GM12801 (cell line): Measurements from ENCODE around the gene UBTF.

Experiments
- TF ChIP-seq, protein P1 (sequence below): IDR thresholded peaks from one replicate; pipeline ENCODE4 v1.5.1; 2011; ENCODE audit warnings: control low read depth; ENCODE audit not compliant: insufficient read length; ENCODE audit errors: extremely low read depth

The UBTF gene

DNA sequence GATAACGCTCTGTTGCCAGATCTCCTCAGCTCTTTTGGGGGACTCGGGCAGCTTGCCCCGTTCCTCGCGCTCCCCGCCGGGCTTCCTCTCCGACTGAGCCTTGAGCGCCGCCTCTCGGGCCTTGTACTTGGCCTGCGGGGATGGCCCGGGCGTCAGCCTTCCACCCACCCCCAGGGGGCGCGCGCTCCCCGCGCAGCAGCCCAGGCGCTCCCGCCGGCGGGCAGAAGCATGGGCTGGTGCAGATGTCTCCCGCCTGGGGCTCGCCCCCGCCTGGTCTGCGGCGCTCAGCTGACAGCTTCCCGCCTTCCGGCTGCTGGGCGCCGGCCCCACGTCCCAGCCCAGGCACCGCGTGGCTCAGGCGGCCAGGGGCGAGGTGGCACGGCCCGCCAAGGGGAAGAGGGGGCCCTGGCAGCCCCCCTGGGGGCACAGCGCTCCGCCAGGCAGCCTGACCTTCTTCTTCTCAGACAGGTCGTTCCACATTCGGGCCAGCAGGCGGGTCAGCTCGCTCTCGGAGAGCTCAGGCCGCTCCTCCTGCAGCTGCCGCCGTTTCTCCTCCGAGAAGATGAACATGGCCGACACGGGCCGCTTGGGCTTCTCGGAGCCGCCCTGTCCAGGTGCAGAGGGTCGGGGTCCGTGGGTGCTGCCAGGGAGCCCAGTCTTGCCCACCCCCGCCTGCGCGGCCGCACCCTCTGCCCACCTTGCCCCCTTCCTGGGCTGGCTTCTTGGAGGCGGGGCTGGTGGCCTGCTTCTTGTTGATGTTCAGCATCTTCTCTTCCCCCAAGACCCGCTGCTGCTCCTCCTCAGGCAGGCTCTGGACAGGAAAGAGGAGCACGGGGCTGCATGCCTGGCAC, 8.9 kb downstream of the UBTF start:
- TF ChIP-seq, protein P1, sequence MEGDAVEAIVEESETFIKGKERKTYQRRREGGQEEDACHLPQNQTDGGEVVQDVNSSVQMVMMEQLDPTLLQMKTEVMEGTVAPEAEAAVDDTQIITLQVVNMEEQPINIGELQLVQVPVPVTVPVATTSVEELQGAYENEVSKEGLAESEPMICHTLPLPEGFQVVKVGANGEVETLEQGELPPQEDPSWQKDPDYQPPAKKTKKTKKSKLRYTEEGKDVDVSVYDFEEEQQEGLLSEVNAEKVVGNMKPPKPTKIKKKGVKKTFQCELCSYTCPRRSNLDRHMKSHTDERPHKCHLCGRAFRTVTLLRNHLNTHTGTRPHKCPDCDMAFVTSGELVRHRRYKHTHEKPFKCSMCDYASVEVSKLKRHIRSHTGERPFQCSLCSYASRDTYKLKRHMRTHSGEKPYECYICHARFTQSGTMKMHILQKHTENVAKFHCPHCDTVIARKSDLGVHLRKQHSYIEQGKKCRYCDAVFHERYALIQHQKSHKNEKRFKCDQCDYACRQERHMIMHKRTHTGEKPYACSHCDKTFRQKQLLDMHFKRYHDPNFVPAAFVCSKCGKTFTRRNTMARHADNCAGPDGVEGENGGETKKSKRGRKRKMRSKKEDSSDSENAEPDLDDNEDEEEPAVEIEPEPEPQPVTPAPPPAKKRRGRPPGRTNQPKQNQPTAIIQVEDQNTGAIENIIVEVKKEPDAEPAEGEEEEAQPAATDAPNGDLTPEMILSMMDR, result peak; percentile 78

DNA sequence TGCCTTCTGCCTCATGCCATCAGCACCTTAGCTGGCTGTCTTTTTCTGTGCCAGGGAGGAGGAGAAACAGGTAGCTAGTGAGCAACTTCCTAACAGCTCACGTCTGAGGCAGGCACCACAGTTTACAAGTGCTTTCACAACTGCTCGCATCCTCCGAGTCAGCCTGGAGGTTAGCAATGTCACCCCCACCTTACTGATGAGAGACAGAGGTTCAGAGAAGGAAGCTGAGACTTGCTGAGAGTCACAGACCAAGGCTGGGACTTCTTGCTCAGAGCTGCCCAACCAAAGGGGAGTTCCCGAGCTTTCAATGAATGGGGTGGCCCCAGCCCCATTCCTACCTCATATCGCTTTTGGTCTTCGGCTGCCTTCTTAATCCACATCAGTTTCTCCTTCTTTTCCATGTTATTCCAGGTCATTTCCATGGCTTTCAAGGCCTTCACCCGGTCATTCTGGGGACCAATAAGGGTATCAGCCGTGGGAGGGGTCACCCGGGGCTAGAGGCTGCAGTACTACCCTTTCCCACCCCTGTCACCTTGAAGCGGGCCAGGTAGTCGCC, 9.6 kb downstream of the UBTF start:
- TF ChIP-seq, protein P1, result no peak

DNA sequence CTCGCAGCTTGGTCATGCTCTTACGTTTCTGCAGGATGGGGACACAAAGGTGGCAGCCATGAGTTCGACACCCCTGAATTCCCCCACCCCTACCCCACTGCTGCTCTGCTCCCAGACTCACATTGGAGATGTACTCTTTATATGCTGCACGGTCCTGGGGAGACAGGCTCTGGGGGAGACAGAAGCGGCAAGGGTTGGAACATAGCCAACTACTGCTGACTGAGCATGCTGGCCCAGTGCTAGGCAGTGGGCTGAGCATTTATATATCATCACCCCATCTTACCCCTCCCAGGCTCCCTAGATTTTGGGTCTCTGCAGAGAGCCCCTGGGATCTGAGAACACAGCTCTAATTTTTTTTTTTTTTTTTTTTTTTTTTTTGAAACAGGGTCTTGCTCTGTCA, 11.7 kb downstream of the UBTF start:
- TF ChIP-seq, protein P1, result no peak

DNA sequence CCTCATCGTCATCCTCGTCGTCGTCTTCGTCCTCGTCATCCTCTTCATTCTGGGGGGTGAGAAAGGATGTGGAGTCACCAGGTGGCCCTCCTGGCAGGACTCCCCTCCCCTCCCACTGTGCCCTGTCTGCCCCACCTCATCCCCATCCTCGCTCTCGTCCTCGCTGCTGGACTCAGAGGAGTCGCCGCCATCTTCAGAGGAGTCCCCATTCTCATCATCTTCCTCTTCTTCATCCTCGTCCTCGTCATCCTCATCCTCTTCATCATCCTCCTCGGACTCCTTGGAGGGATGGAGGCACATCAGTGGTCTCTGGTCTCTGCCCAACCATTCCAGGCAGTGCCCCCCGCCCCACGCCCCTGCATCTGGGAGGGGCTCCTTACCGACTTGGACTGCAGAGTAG, 12.2 kb downstream of the UBTF start:
- TF ChIP-seq, protein P1, result no peak

DNA sequence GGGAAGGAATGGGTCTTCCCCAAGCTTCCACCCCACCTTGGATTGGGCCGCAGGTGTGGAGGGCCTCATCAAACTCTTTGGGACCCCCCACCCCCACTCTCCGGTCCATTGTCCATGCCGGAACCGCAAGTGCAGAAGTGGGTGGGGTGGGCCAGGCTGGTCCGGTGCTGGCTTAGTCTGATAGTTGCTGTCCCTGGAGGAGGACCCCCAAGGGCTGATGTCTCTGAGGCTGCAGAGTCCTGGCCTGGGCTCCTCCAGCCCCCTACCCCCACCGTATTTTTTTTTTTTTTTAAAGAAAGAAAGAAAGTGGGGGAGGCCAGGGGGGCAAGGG, 12.7 kb downstream of the UBTF start:
- TF ChIP-seq, protein P1, result no peak

DNA sequence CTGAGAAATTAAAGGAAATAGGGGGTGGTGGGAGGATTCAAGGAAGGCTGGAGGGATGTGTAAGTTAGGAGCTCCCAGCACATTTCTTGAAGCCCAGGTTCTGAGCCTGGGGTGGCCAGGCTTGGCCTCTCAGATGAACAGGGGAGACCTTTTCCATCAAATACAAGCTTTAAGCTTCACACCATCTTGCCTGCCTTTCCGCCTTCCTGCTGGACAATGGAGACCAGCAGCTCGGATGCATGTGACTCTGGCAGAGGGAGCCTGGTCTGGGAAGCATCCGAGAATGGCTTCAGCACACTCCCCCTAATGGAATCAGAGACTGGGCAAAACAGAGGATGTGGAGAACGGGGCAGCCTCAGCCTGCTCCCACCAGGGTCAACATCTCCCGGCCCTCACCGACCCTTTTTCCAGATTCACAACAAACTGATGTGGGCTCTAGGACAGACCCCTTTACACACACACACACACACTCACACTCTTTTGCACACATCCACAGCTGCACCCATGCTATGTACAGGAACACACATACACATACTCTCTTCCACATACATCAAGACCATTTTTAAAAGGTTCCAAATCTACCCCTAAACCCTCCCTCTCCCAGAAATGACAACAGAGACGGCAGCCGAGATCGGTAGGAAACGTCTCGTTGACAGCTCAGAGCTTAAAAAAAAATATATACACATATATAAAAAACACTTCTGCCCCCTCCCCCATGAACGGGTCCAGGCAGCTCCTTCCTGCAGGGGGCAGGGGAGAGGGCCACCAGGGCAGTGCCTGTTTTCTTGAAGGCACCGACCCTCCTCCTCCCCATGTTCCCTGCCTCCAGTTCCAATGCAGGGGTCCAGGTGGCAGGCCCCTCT, 13.3 kb downstream of the UBTF start:
- TF ChIP-seq, protein P1, result no peak

DNA sequence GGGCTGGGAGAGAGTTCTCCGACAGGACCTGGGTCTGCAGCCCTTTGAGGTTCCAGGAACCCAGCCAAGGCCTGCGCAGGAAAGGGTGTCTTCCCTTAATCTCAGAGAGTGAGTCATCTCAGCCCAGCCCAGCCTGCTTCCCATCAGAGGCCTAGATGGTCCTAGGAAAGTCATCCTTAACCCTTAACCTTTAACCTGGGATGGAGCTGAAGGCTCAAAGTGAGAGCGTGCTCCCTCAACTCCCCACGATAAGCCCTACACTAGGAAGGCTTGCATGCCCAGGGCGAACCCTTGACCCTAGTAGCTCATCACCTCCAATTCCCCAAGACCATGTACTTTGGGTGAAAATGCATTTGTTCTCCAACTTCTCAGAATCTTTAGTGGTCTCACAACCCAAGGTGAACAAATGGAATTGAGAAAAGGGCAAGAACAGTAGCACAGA, 15.0 kb downstream of the UBTF start:
- TF ChIP-seq, protein P1, result no peak
